Loucy (cell line): Measurements from ENCODE around the gene ERF.

ENCODE experiments used
- H2AFZ ChIP-seq: fragments of 200-600 bp; sonication (generic); 2 replicates; pipeline ENCODE4 v1.6.0; 2016; ENCODE audit warnings: antibody characterized with exemption, mild to moderate bottlenecking, low read length, moderate library complexity
- H3F3A ChIP-seq: fragments of 200-600 bp; 2 replicates; pipeline ENCODE4 v1.6.0; 2016; ENCODE audit warnings: antibody characterized with exemption, low read depth, mild to moderate bottlenecking
- H3K27me3 ChIP-seq: fragments of 200-600 bp; sonication (generic); 2 replicates; pipeline ENCODE4 v1.6.1; 2014; ENCODE audit warnings: low read length, mild to moderate bottlenecking; ENCODE audit not compliant: insufficient read depth, poor library complexity, severe bottlenecking
- H3K36me3 ChIP-seq: fragments of 200-600 bp; sonication (generic); 2 replicates; pipeline ENCODE4 v1.6.1; 2016; ENCODE audit warnings: low read length; ENCODE audit not compliant: insufficient read depth
- H3K4me1 ChIP-seq: fragments of 200-600 bp; sonication (generic); 2 replicates; pipeline ENCODE4 v1.5.1; 2014; ENCODE audit warnings: low read length, mild to moderate bottlenecking; ENCODE audit not compliant: insufficient read depth, poor library complexity, severe bottlenecking
- H3K4me2 ChIP-seq: fragments of 200-600 bp; sonication (generic); 2 replicates; pipeline ENCODE4 v1.6.0; 2014; ENCODE audit warnings: antibody characterized with exemption, low read length, low read depth, mild to moderate bottlenecking; ENCODE audit not compliant: poor library complexity, severe bottlenecking
- H3K4me3 ChIP-seq: fragments of 200-600 bp; sonication (generic); 2 replicates; pipeline ENCODE4 v1.5.1; 2014; ENCODE audit warnings: low read length, mild to moderate bottlenecking, mixed read lengths; ENCODE audit not compliant: poor library complexity, severe bottlenecking
- H3K79me2 ChIP-seq: fragments of 200-600 bp; sonication (generic); 2 replicates; pipeline ENCODE4 v1.6.1; 2014; ENCODE audit warnings: low read length; ENCODE audit not compliant: insufficient read depth
- H3K9ac ChIP-seq: fragments of 200-600 bp; sonication (generic); 2 replicates; pipeline ENCODE4 v1.6.0; 2014; ENCODE audit warnings: mild to moderate bottlenecking, low read depth, low read length, moderate library complexity; ENCODE audit not compliant: poor library complexity, severe bottlenecking
- H3K9me2 ChIP-seq: fragments of 200-600 bp; sonication (generic); replicated peaks from 2 replicates; pipeline ENCODE4 v1.6.1; 2016; ENCODE audit warnings: low read depth, low read length, mixed read lengths
- H3K9me3 ChIP-seq: fragments of 200-600 bp; sonication (generic); 2 replicates; pipeline ENCODE4 v1.6.1; 2014; ENCODE audit warnings: mild to moderate bottlenecking, antibody characterized with exemption, low read length, low read depth; ENCODE audit not compliant: insufficient read depth
- H4K20me1 ChIP-seq: fragments of 200-600 bp; sonication (generic); 2 replicates; pipeline ENCODE4 v1.6.0; 2014; ENCODE audit warnings: antibody characterized with exemption, low read length, mild to moderate bottlenecking; ENCODE audit not compliant: insufficient read depth, poor library complexity, severe bottlenecking
- EZH2phosphoT487 ChIP-seq: fragments of 200-600 bp; IDR thresholded peaks from 2 replicates; pipeline ENCODE4 v1.6.1; 2018; ENCODE audit warnings: antibody characterized with exemption, mild to moderate bottlenecking, moderate library complexity, borderline replicate concordance
- TF ChIP-seq, protein P1 (sequence below): fragments of 200-600 bp; sonication (generic); conservative IDR thresholded peaks from 2 replicates; pipeline ENCODE4 v1.5.1; 2014; ENCODE audit warnings: mild to moderate bottlenecking, antibody characterized with exemption, low read length

The ERF gene

DNA sequence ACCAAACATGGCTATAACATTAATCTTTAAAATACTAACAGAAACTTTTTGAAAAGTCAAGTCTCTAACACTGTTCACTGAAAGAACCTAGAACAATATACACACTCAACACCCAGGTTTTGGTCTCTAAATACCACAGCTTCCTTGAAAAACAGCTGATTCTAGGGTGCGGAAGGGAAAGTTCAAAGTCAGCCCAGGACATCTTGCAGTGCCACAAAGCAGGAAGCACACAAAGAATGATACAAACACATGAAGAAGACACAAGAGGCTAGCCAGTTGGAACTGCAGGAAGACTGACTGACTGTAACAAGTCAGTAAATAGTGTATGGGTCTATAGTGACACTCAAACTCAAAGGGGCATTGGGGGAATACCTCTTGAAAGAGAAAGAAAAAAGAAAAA is 42.0 kb downstream of the ERF start:
- peaks cover 69% of the 10 kb centered on the region for H3K79me2 ChIP-seq
- H3F3A ChIP-seq, result no peaks in the 10 kb centered on the region
- H3K9me3 ChIP-seq, result no peaks in the 10 kb centered on the region
- H3K9ac ChIP-seq, result peak overlapping the region; percentile 52
- peak overlapping the region; percentile 40 for H3K4me2 ChIP-seq
- peaks cover 33% of the 10 kb centered on the region for H3K4me1 ChIP-seq
- no peak overlapping the region for H2AFZ ChIP-seq
- H3K36me3 ChIP-seq, result peaks cover 29% of the 10 kb centered on the region; the same call in 1 of the 2 replicates
- H3K9me2 ChIP-seq, result no peaks in the 10 kb centered on the region
- no peak overlapping the region for H3K4me3 ChIP-seq
- peaks cover 30% of the 10 kb centered on the region for H4K20me1 ChIP-seq
- TF ChIP-seq, protein P1, sequence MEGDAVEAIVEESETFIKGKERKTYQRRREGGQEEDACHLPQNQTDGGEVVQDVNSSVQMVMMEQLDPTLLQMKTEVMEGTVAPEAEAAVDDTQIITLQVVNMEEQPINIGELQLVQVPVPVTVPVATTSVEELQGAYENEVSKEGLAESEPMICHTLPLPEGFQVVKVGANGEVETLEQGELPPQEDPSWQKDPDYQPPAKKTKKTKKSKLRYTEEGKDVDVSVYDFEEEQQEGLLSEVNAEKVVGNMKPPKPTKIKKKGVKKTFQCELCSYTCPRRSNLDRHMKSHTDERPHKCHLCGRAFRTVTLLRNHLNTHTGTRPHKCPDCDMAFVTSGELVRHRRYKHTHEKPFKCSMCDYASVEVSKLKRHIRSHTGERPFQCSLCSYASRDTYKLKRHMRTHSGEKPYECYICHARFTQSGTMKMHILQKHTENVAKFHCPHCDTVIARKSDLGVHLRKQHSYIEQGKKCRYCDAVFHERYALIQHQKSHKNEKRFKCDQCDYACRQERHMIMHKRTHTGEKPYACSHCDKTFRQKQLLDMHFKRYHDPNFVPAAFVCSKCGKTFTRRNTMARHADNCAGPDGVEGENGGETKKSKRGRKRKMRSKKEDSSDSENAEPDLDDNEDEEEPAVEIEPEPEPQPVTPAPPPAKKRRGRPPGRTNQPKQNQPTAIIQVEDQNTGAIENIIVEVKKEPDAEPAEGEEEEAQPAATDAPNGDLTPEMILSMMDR, result no peak
- no peak for TF ChIP-seq EZH2phosphoT487
- no peaks in the 10 kb centered on the region for H3K27me3 ChIP-seq

DNA sequence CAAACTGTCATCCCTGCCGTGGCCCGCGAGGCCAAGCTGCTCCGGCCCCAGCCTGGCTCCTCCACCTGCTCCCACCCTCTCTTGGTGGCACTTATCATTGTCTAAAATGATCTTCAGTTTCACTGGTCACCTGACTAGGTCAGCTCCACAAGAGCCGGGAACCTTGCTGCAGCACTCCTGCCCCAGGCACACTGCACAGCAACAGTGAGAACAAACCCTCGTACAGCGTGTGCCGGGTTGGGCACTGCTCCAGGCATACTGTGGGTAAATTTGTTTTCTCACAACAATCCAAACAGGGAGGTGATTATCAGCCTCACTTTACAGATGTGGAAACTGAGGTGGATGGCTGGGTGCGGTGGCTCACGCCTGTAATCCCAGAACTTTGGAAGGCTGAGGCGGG is 46.3 kb downstream of the ERF start:
- Histone ChIP-seq H3K79me2 (peaks cover 59% of the 10 kb centered on the region), H2AFZ (no peak overlapping the region), H3K9me3 (no peaks in the 10 kb centered on the region), H3K36me3 (peaks cover 64% of the 10 kb centered on the region; the same call in 1 of the 2 replicates), H3K4me3 (no peak overlapping the region), H3K4me2 (no peak overlapping the region), H4K20me1 (peaks cover 3% of the 10 kb centered on the region), H3K9ac (no peak overlapping the region), H3K9me2 (no peaks in the 10 kb centered on the region), H3F3A (no peaks in the 10 kb centered on the region), H3K4me1 (peaks cover 14% of the 10 kb centered on the region), H3K27me3 (no peaks in the 10 kb centered on the region)
- TF ChIP-seq, protein P1, result no peak
- no peak for TF ChIP-seq EZH2phosphoT487

DNA sequence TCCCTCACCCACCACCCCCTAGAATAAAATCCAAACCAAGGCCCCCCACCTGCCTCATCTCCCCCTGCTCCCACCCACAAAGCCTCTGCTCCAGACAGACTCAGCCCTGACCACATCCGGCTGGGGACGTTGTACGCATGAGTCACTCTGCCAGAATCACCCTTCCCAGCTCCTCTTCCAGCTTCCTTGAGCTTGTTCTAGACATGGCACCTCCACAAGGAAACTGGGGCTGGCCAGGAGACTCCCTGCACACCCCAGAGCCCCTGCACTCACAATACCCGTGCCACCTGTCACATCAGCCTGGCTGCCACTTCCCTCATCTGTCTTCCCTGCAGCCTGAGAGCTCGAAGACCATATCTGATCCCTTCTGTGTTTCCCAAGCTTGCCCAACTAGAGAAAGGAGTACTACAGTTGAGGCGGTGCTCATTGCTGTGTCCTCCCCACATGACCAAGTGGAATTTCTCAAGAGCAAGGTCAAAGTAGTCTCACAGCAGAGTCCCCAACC is 47.1 kb downstream of the ERF start:
- Histone ChIP-seq H3K9me2 (no peaks in the 10 kb centered on the region), H3K4me2 (no peak overlapping the region), H3K9me3 (no peaks in the 10 kb centered on the region), H3K4me1 (peaks cover 6% of the 10 kb centered on the region), H3K9ac (no peak overlapping the region), H3K36me3 (peaks cover 72% of the 10 kb centered on the region; the same call in 1 of the 2 replicates), H4K20me1 (peaks cover 3% of the 10 kb centered on the region), H3K4me3 (no peak overlapping the region), H2AFZ (no peak overlapping the region), H3K79me2 (peaks cover 58% of the 10 kb centered on the region), H3K27me3 (no peaks in the 10 kb centered on the region), H3F3A (no peaks in the 10 kb centered on the region)
- no peak for TF ChIP-seq EZH2phosphoT487
- TF ChIP-seq, protein P1, result no peak
